Dendritic cell treated with granulocyte-macrophage colony-stimulating factor and Interleukin-4, amounts not matched to agents 40 ng/mL and 50 ng/mL, for 4 days (primary cell): ENCODE data around the gene PCSK7.

Source experiments
- H3K27ac Mint-ChIP-seq: one replicate; pipeline ENCODE4 v1.8.0; 2022; ENCODE audit warnings: mild to moderate bottlenecking, mixed read lengths
- H3K27me3 Mint-ChIP-seq: one replicate; pipeline ENCODE4 v1.8.0; 2022; ENCODE audit warnings: mild to moderate bottlenecking, mixed read lengths
- H3K36me3 Mint-ChIP-seq: one replicate; pipeline ENCODE4 v1.8.0; 2022; ENCODE audit warnings: low read depth, mixed read lengths
- H3K4me1 Mint-ChIP-seq: one replicate; pipeline ENCODE4 v1.8.0; 2022; ENCODE audit warnings: low read depth, mixed read lengths
- H3K4me3 Mint-ChIP-seq: one replicate; pipeline ENCODE4 v1.8.0; 2022; ENCODE audit warnings: mild to moderate bottlenecking, moderate library complexity, mixed read lengths
- H3K9me3 Mint-ChIP-seq: one replicate; pipeline ENCODE4 v1.8.0; 2022; ENCODE audit warnings: mixed read lengths
- intact Hi-C: fragments of 100-400 bp; cut with micrococcal nuclease; formaldehyde crosslinking; loops from one replicate; pipeline ENCODE4 v1.15.0; 2022

The PCSK7 gene

GRCh38 chr11:117202386-117203068 is 29.3 kb downstream of the PCSK7 start:
- H3K27ac Mint-ChIP-seq = peak overlapping the region; percentile 16

GRCh38 chr11:117201658-117202305 is 30.1 kb downstream of the PCSK7 start:
- intact Hi-C loops = no loop called here
- Mint-ChIP-seq H3K4me1 (peaks cover 24% of the 10 kb centered on the region), H3K27ac (peak overlapping the region; percentile 16), H3K27me3 (no peaks in the 10 kb centered on the region), H3K4me3 (no peak overlapping the region), H3K36me3 (peaks cover 73% of the 10 kb centered on the region), H3K9me3 (no peaks in the 10 kb centered on the region)

More at GRCh38 chr11:117202386-117203068, 29.3 kb downstream of the PCSK7 start:
- no peaks in the 10 kb centered on the region for H3K9me3 Mint-ChIP-seq
- H3K4me3 Mint-ChIP-seq = no peak overlapping the region
- peaks cover 20% of the 10 kb centered on the region for H3K4me1 Mint-ChIP-seq
- intact Hi-C loops = no loop called here
- H3K27me3 Mint-ChIP-seq = no peaks in the 10 kb centered on the region
- H3K36me3 Mint-ChIP-seq = peaks cover 66% of the 10 kb centered on the region

GRCh38 chr11:117200813-117201657 is 30.8 kb downstream of the PCSK7 start:
- intact Hi-C loops = no loop called here
- Mint-ChIP-seq H3K36me3 (peaks cover 77% of the 10 kb centered on the region), H3K27me3 (no peaks in the 10 kb centered on the region), H3K4me1 (peaks cover 24% of the 10 kb centered on the region), H3K9me3 (no peaks in the 10 kb centered on the region), H3K27ac (peak overlapping the region; percentile 37), H3K4me3 (no peak overlapping the region)

- peak overlapping the region; percentile 37 for H3K27ac Mint-ChIP-seq
- H3K4me3 Mint-ChIP-seq = no peak overlapping the region
- H3K4me1 Mint-ChIP-seq = peaks cover 32% of the 10 kb centered on the region
- peaks cover 77% of the 10 kb centered on the region for H3K36me3 Mint-ChIP-seq
- no peaks in the 10 kb centered on the region for H3K9me3 Mint-ChIP-seq
- H3K27me3 Mint-ChIP-seq = no peaks in the 10 kb centered on the region
- intact Hi-C loops = no loop called here
These were observed 31.7 kb downstream of the PCSK7 start for GRCh38 chr11:117199916-117200812.

GRCh38 chr11:117199053-117199915 is 32.6 kb downstream of the PCSK7 start, which contains the start of gene TAGLN:
TSS of gene TAGLN (plus strand) at chr11:117199370. CDS start at chr11:117203014, 3,644 bp downstream.
- no peaks in the 10 kb centered on the region for H3K27me3 Mint-ChIP-seq
- no peak within 1 kb of the TSS for H3K4me3 Mint-ChIP-seq
- peaks cover 40% of the 10 kb centered on the region for H3K4me1 Mint-ChIP-seq
- H3K27ac Mint-ChIP-seq = peak within 1 kb of the TSS; percentile 17
- intact Hi-C loops = no loop called here
- H3K9me3 Mint-ChIP-seq = no peaks in the 10 kb centered on the region
- peaks cover 77% of the 10 kb centered on the region for H3K36me3 Mint-ChIP-seq

- H3K9me3 Mint-ChIP-seq = no peaks in the 10 kb centered on the region
- no peaks in the 10 kb centered on the region for H3K27me3 Mint-ChIP-seq
- intact Hi-C loops = no loop called here
- H3K4me3 Mint-ChIP-seq = no peak overlapping the region
- peak overlapping the region; percentile 17 for H3K27ac Mint-ChIP-seq
- peaks cover 41% of the 10 kb centered on the region for H3K4me1 Mint-ChIP-seq
- peaks cover 77% of the 10 kb centered on the region for H3K36me3 Mint-ChIP-seq
These were observed 33.3 kb downstream of the PCSK7 start for GRCh38 chr11:117198613-117199012.

- H3K36me3 Mint-ChIP-seq = peaks cover 77% of the 10 kb centered on the region
- no peaks in the 10 kb centered on the region for H3K9me3 Mint-ChIP-seq
- H3K27me3 Mint-ChIP-seq = no peaks in the 10 kb centered on the region
- no peak overlapping the region for H3K4me3 Mint-ChIP-seq
- intact Hi-C loops = no loop called here
- H3K4me1 Mint-ChIP-seq = peaks cover 47% of the 10 kb centered on the region
- peak overlapping the region; percentile 17 for H3K27ac Mint-ChIP-seq
These were observed 34.1 kb downstream of the PCSK7 start for GRCh38 chr11:117197516-117198456.

GRCh38 chr11:117197006-117197405 is 34.9 kb downstream of the PCSK7 start:
- intact Hi-C loops = no loop called here
- H3K4me1 Mint-ChIP-seq = peaks cover 55% of the 10 kb centered on the region

GRCh38 chr11:117195761-117196160 is 36.1 kb downstream of the PCSK7 start:
- H3K4me3 Mint-ChIP-seq = no peak overlapping the region
- H3K4me1 Mint-ChIP-seq = peaks cover 51% of the 10 kb centered on the region
- peak overlapping the region; percentile 6 for H3K27ac Mint-ChIP-seq
- H3K36me3 Mint-ChIP-seq = peaks cover 92% of the 10 kb centered on the region
- H3K27me3 Mint-ChIP-seq = no peaks in the 10 kb centered on the region
- H3K9me3 Mint-ChIP-seq = no peaks in the 10 kb centered on the region
- intact Hi-C loops = no loop called here

More at GRCh38 chr11:117197006-117197405, 34.9 kb downstream of the PCSK7 start:
- Mint-ChIP-seq H3K9me3 (no peaks in the 10 kb centered on the region), H3K36me3 (peaks cover 82% of the 10 kb centered on the region), H3K27me3 (no peaks in the 10 kb centered on the region), H3K27ac (no peak overlapping the region), H3K4me3 (no peak overlapping the region)

GRCh38 chr11:117195258-117195657 is 36.6 kb downstream of the PCSK7 start:
- peaks cover 92% of the 10 kb centered on the region for H3K36me3 Mint-ChIP-seq
- no peak overlapping the region for H3K4me3 Mint-ChIP-seq
- no peaks in the 10 kb centered on the region for H3K27me3 Mint-ChIP-seq
- peak overlapping the region; percentile 6 for H3K27ac Mint-ChIP-seq
- peaks cover 52% of the 10 kb centered on the region for H3K4me1 Mint-ChIP-seq
- intact Hi-C loops = no loop called here
- no peaks in the 10 kb centered on the region for H3K9me3 Mint-ChIP-seq

GRCh38 chr11:117194267-117194666 is 37.6 kb downstream of the PCSK7 start:
- peaks cover 62% of the 10 kb centered on the region for H3K4me1 Mint-ChIP-seq
- H3K4me3 Mint-ChIP-seq = no peak overlapping the region
- peaks cover 96% of the 10 kb centered on the region for H3K36me3 Mint-ChIP-seq
- no peaks in the 10 kb centered on the region for H3K27me3 Mint-ChIP-seq
- intact Hi-C loops = no loop called here
- no peaks in the 10 kb centered on the region for H3K9me3 Mint-ChIP-seq
- no peak overlapping the region for H3K27ac Mint-ChIP-seq
